Nasal cavity respiratory epithelium epithelial cell of viscerocranial mucosa (primary cell): Measurements from ENCODE around the gene MROH2A. TPM values are rescaled to one million over a fixed set of nuclear protein-coding genes. Genes with fewer than 3 reads are reported as not detected.

Experiments
- total RNA-seq: library from RNA; depleted of rRNA; stranded (reverse); fragments of >200 nt; gene quantifications from 2 replicates; pipeline ENCODE4 v1.2.3, GENCODE V29; 2014

Gene MROH2A
- not detected in 2 replicates for total RNA-seq

GRCh38 chr2:233778030-233778429 lies at the start of gene MROH2A:
Gene MROH2A, plus strand, starts transcription at chr2:233778330. Its CDS starts 1,029 bp downstream, at chr2:233779359.

GRCh38 chr2:233728723-233729301 lies 49.3 kb upstream of the MROH2A start, which contains the start of gene UGT1A3:
Gene UGT1A3, plus strand, starts transcription at chr2:233729042. Its CDS starts 85 bp downstream, at chr2:233729127.

GRCh38 chr2:233760043-233760442 lies 18.1 kb upstream of the MROH2A start, which contains the start of gene UGT1A1:
Gene UGT1A1, plus strand, starts transcription at chr2:233760270. Its CDS starts 18 bp downstream, at chr2:233760288.

GRCh38 chr2:233854241-233854981 lies 76.3 kb downstream of the MROH2A start, which contains the start of gene HJURP:
Gene HJURP, minus strand, starts transcription at chr2:233854535. Its CDS starts 35 bp downstream, at chr2:233854500.

GRCh38 chr2:233867993-233868532 lies 89.9 kb downstream of the MROH2A start, which contains the start of gene MSL3B:
Gene MSL3B, minus strand, starts transcription at chr2:233868386.

Other genes with a start within 250 kb of the MROH2A start
- gene USP40, start 211.5 kb upstream of the MROH2A start, total RNA-seq: 26.3 and 45.1 TPM in 2 replicates
- gene UGT1A8, start 160.7 kb upstream of the MROH2A start, total RNA-seq: under 0.01 and 0.14 TPM in 2 replicates
- 1.2 TPM in 1 of 2 replicates, not detected in the other for gene UGT1A10, start 141.9 kb upstream of the MROH2A start, total RNA-seq
- not detected in 2 replicates for gene UGT1A9, start 106.4 kb upstream of the MROH2A start, total RNA-seq
- under 0.01 and 1.3 TPM in 2 replicates for gene UGT1A7, start 96.4 kb upstream of the MROH2A start, total RNA-seq
- 5.5 and 82.7 TPM in 2 replicates for gene UGT1A6, start 85.4 kb upstream of the MROH2A start, total RNA-seq
- 2.3 TPM in 1 of 2 replicates, not detected in the other for gene UGT1A5, start 65.4 kb upstream of the MROH2A start, total RNA-seq
- gene UGT1A4, start 59.6 kb upstream of the MROH2A start, total RNA-seq: under 0.01 and 1.8 TPM in 2 replicates
- 2.8 TPM in 1 of 2 replicates, not detected in the other for gene UGT1A3, start 49.3 kb upstream of the MROH2A start, total RNA-seq
- under 0.01 and 1.5 TPM in 2 replicates for gene UGT1A1, start 18.1 kb upstream of the MROH2A start, total RNA-seq
- gene HJURP, start 76.2 kb downstream of the MROH2A start, total RNA-seq: under 0.01 and 0.14 TPM in 2 replicates
- not detected in 2 replicates for gene TRPM8, start 139.0 kb downstream of the MROH2A start, total RNA-seq